GM21367 (cell line): ENCODE data around the gene COL4A2.

Experiments
- ATAC-seq: cut with Tn5 transposase; IDR thresholded peaks from one replicate; pipeline ENCODE4 v1.9.1; 2021; ENCODE audit not compliant: unreplicated experiment

COL4A2 gene

DNA sequence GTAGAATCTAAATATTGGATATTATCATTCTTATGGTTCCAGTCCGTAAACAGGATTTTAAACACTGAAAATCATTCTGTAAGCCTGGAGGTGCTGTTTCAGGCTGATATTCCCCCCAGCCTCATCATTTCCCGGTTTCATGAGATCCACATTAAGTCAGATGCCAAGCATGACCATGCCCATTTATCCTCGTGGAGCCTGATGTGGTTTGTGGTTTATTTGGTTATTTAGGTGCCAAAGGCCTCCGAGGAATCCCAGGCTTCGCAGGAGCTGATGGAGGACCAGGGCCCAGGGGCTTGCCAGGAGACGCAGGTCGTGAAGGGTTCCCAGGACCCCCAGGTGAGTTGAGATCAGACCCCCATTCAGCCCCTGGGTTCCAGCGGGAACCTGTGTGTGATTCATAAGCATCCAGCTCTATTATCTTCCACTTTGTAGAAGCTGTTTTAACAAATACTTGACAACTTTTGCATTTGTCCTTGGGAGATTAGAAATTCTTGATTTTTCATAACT, 162.0 kb downstream of the COL4A2 start:
- ATAC-seq: no peak

DNA sequence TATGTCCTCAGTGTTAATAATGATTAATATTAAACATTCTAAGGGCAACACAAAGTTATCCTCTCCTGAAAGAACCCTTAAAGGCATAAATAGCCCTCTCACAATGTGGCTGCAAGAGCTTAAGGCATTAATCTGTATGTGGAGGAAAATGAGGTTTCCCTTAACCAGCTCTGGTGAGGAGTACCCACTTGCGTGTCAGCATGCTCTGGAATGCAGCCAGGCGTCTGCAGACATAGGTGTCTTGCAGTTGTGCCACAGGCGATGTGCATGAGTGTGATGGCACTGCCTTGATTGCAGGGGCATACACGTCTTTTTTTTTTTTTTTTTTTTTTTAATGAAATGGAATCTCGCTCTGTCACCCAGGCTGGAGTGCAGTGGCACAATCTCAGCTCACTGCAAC, 162.5 kb downstream of the COL4A2 start:
- ATAC-seq: no peak

DNA sequence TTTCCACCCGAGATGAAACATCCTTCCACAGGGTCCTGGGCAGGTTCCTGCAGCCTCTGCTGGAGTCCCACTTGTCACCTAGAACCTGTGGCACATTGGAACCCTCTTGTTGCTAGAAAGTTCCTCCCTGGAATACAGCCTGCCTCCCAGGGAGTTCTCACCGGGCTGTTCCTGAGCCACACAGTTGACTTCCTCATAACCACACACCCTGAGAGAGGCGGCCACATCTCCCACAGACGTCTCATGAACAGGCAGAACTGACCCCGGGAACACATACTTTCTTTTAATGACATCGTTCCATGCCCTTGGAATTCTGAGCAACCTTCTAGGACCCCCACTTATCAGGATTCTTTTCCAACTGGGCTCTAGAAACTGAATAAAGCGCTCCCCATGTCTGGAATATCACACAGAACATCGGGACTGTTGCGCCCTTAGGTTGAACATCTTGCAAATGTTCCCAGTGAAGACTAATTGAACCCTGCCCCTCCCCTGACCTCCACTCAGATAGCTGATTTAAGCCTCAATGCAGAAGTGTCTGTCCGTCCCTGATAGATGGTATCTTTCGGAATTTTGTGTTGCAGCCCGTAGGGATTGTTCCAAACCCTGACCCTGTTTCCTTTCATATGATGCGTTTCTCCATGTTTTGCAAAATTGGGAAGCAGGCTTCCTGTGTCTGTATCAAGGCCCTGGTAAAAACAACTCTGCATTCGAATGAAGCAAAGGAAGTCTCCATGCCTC, 163.4 kb downstream of the COL4A2 start:
- no peak for ATAC-seq

DNA sequence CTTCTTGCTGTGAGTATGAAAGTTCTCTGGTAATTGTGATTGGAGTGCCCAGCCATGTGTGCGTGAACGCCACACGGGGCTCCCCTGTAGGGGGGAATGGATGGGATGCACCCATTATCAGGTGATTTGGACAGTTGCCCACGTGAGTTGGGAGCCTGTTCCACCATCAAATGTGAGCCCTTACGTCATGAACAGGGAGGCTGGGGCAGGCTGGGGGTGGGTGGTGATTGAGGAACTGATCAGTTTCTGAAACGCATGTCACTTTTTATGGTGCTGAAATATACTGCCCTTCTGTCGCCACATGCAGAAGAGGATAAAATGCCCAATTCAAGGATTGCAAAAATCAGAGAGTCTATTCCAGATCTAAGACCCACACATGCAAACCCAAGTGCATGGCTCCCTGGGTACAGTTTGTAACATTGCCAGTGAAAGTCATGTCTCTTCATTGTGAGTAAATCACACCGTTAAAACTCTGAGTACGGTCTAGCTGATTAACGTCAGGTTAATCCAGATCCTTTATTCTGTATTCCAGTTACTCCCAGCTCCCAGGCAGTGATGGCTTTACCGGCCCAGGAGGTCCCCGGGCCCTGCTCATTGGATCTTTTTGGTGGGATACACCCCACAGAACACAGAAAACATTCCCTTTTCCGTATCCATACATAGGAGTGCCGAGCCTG, 164.2 kb downstream of the COL4A2 start:
- ATAC-seq: peak; percentile 39

GRCh38 chr13:110471833-110472162, 164.7 kb downstream of the COL4A2 start:
- peak; percentile 98 for ATAC-seq

GRCh38 chr13:110472904-110473563, 165.9 kb downstream of the COL4A2 start:
- ATAC-seq: no peak

GRCh38 chr13:110474713-110475112, 167.6 kb downstream of the COL4A2 start:
- ATAC-seq: no peak

DNA sequence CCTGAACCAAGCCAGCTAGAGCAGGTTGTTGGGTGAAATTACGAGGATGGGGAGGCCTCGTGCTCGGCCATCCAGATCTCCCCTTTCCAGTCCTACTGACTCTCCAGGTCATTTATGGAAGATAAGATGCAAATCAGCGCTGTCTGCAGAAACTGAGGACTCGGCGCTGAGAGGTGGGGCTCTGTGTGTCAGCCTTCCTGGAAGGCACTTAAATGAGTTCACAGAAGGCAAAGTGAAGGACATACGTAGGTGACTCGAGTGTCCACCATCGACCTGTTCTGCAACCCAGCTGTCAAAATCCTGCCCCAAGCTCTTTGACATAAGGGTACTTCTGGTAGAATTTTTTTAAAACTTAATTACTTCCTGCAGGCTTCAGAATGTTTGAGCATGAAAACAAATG, 168.0 kb downstream of the COL4A2 start:
- no peak for ATAC-seq

- no peak for ATAC-seq
Observed at GRCh38 chr13:110475550-110476219, 168.6 kb downstream of the COL4A2 start.

DNA sequence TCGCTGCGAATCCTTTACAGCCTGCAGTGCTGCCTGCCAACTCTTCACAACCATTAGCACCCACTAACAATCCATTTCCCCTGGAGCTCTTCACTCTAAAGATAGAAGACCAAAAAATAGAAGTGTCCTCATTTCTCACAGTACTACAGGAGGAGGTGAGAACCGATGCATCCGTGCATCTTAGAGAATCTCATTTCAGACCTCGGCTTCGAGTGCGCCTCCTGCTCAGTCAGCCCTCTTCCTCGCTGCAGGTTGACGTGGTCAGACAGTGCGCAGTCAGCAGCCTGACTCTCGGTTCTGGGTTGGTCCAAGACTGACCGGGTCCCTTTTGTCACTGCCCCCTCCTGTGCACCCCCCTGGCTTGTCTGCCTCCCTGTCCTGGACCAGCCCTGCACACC, 169.1 kb downstream of the COL4A2 start:
- no peak for ATAC-seq

GRCh38 chr13:110477706-110478245, 170.7 kb downstream of the COL4A2 start:
- ATAC-seq: no peak

DNA sequence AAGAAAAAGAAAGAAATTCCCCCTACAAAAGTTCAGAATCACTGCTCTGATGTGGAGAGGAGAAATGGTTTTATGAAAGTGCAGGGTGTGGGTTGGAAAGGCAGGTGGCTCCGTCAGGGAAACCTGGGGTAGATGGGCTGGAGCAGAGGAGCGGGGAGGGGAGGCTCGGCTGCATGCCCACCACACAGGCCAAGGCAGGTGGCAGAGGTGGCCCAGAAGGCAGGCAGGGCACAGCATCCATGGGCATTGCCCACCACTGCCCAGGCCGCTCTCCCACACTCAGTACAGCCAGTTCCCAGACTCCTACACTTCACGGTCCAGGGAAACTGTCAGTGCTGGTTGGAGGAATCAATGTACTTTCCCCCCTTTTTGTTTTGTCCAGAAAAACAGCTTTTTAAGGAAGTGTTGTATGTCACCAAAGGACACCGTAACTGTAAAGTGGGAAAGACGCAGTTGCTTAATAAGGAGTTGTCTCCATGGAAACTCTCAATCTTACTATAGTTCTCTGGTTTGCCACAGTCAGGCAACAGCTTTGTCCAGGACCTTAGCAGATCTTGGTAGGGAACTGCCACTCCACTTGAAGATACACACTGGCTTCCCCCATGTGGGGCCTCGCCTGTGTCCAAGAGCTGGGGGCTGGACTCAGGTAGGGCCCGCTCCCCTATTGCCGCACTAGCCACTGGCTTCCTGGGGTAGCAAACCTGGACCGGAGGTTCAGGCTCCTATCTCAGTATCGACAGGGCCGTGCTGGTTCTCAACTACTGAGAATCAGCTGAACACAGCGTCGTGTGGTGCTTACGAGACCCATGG, 171.5 kb downstream of the COL4A2 start:
- ATAC-seq: no peak

DNA sequence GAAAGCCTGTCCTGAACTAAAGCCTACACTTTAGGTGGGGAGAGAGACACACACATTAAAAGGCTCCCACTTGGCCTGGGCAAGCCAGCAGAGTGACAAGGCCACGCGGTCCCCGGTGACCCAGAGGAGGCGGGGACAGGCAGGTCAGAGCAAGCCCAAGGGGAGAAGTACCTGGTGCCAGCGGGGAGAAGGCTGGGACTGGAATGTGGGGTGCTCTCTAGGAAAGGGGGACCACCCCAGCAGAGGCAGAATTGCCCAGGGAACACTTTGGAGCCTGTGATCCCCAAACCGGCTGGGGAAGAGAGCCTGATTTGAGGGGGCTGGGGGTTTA, 172.1 kb downstream of the COL4A2 start:
- no peak for ATAC-seq

GRCh38 chr13:110479648-110480047, 172.6 kb downstream of the COL4A2 start:
- ATAC-seq: no peak

GRCh38 chr13:110480161-110480560, 173.1 kb downstream of the COL4A2 start:
- no peak for ATAC-seq

GRCh38 chr13:110483386-110483968, 176.4 kb downstream of the COL4A2 start:
- no peak for ATAC-seq

GRCh38 chr13:110484290-110485048, 177.4 kb downstream of the COL4A2 start:
- no peak for ATAC-seq

- ATAC-seq: no peak
Observed at GRCh38 chr13:110485604-110486003, 178.5 kb downstream of the COL4A2 start.

DNA sequence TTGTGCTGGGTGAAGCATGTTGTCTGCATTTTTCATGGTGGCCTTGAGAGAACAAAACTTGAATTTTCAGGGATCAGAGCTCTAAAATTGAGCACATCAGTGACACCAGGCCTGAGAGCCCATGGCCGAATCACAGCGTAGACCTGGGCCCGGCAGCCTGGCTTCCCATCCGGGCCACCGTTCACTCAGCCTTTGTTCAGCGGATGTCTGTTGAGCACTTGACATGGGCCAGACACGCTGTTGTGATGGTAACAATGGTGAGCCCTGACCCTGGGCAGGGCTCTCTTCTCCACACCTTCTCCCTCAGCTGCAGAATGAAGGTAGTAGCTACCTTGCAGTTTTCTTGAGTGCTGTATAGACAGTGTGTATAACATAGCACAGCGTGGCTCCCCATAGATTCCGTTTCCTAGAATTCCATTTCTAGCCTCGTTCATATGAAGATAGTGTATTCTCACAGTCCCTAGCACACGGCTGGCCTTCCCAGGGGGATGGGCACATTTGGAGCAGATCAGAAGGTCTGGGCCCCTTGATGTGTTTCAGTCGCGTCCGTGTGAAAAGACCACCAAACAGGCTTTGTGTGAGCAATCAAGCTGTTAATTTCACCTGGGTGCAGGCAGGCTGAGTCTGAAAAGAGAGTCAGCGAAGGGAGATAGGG, 179.1 kb downstream of the COL4A2 start:
- ATAC-seq: no peak
